Astrocyte (in vitro differentiated cells and primary cell): ENCODE data around the gene GPR179. TPM values are rescaled to one million over a fixed set of nuclear protein-coding genes. Genes with fewer than 3 reads are reported as not detected.
A peak's percentile ranks its signal among the peaks of the same experiment; 100 is the strongest.
"Not testable (repeated sequence)": the region's sequence is repeated elsewhere in the genome, so short reads cannot be mapped to it uniquely, and the experiment has no call there.

Experiments
- DNase-seq: peaks from one replicate; pipeline ENCODE4 v3.0.0-alpha.2; 2010; ENCODE audit warnings: low read depth
- FAIRE-seq: peaks from 2 replicates; lab custom pipeline; 2011; peaks lifted over from hg19 to GRCh38; lab: Jason Lieb, UNC
- H2AFZ ChIP-seq: 2 replicates; pipeline ENCODE4 v1.6.0; 2012; ENCODE audit warnings: low read depth, low read length, inconsistent platforms
- H3K27ac ChIP-seq: 2 replicates; pipeline ENCODE4 v1.5.1; 2011; ENCODE audit warnings: low read depth, low read length, inconsistent platforms
- H3K27me3 ChIP-seq: 2 replicates; pipeline ENCODE4 v1.6.0; 2011; ENCODE audit warnings: low read length, inconsistent platforms; ENCODE audit not compliant: insufficient read depth
- H3K36me3 ChIP-seq: 2 replicates; pipeline ENCODE4 v1.5.1; 2011; ENCODE audit warnings: low read length, inconsistent platforms; ENCODE audit not compliant: insufficient read depth
- H3K4me1 ChIP-seq: 2 replicates; pipeline ENCODE4 v1.5.1; 2011; ENCODE audit warnings: low read length, inconsistent platforms; ENCODE audit not compliant: insufficient read depth
- H3K4me2 ChIP-seq: 2 replicates; pipeline ENCODE4 v1.6.0; 2012; ENCODE audit warnings: low read length, inconsistent platforms
- H3K4me3 ChIP-seq: 2 replicates; pipeline ENCODE4 v1.5.1; 2011; ENCODE audit warnings: low read depth, mild to moderate bottlenecking, low read length, inconsistent platforms; ENCODE audit not compliant: insufficient read depth
- H3K79me2 ChIP-seq: 2 replicates; pipeline ENCODE4 v1.6.0; 2012; ENCODE audit warnings: mild to moderate bottlenecking, low read length, inconsistent platforms; ENCODE audit not compliant: insufficient read depth
- H3K9ac ChIP-seq: 2 replicates; pipeline ENCODE4 v1.6.0; 2012; ENCODE audit warnings: mild to moderate bottlenecking, low read length, inconsistent platforms
- H3K9me3 ChIP-seq: 2 replicates; pipeline ENCODE4 v1.5.1; 2012; ENCODE audit warnings: low read depth, mild to moderate bottlenecking, low read length, inconsistent platforms; ENCODE audit not compliant: insufficient read depth
- H4K20me1 ChIP-seq: 2 replicates; pipeline ENCODE4 v1.6.0; 2012; ENCODE audit warnings: low read length, inconsistent platforms; ENCODE audit not compliant: insufficient read depth
- H3K27ac Mint-ChIP-seq: one replicate; pipeline ENCODE4 v1.8.0; 2021; ENCODE audit warnings: mild to moderate bottlenecking, mixed read lengths; ENCODE audit not compliant: unreplicated experiment
- H3K27me3 Mint-ChIP-seq: one replicate; pipeline ENCODE4 v1.8.0; 2021; ENCODE audit warnings: low read depth, mixed read lengths; ENCODE audit not compliant: unreplicated experiment
- H3K36me3 Mint-ChIP-seq: one replicate; pipeline ENCODE4 v1.8.0; 2021; ENCODE audit warnings: low read depth, mixed read lengths; ENCODE audit not compliant: unreplicated experiment
- H3K4me1 Mint-ChIP-seq: one replicate; pipeline ENCODE4 v1.8.0; 2021; ENCODE audit warnings: low read depth, mixed read lengths; ENCODE audit not compliant: unreplicated experiment
- H3K4me3 Mint-ChIP-seq: one replicate; pipeline ENCODE4 v1.8.0; 2021; ENCODE audit warnings: mild to moderate bottlenecking, moderate library complexity, mixed read lengths; ENCODE audit not compliant: unreplicated experiment
- H3K9me3 Mint-ChIP-seq: one replicate; pipeline ENCODE4 v1.8.0; 2021; ENCODE audit warnings: mild to moderate bottlenecking, mixed read lengths; ENCODE audit not compliant: unreplicated experiment
- total RNA-seq: library from RNA; stranded (reverse); gene quantifications from 2 replicates; pipeline ENCODE4 v1.2.1, GENCODE V29; 2021

GPR179 gene
- total RNA-seq, 1 donor from 2014 or later = 0.07 TPM

DNA sequence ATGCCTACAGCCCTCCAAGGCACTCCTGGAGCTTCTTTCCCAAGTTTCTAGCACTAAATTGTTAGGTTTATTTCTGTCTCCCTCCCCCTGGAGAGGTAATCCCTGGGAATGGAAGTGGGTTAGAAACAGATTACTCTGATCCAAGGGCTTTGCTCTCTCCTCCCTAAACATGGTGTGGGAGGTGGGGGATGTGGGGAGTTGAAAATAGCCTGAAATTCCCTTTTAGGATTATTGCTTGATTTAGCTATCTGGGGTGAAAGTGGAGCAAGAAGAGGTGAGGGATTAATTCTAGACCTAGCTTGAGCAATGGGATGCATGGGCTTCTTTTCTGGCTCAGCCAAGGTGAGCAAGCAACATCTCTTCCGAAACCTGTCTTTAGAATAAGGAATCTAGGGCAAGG is 54.0 kb downstream of the GPR179 start:
- not testable (repeated sequence) for H3K9ac ChIP-seq, H3K4me2 ChIP-seq, H3K4me1 ChIP-seq, H3K27me3 Mint-ChIP-seq, H3K4me3 Mint-ChIP-seq, H3K4me3 ChIP-seq, H2AFZ ChIP-seq, H3K79me2 ChIP-seq, DNase-seq, H3K27ac Mint-ChIP-seq, H3K9me3 ChIP-seq, FAIRE-seq, H4K20me1 ChIP-seq, H3K27ac ChIP-seq, H3K27me3 ChIP-seq, H3K36me3 ChIP-seq, H3K9me3 Mint-ChIP-seq, H3K4me1 Mint-ChIP-seq, H3K36me3 Mint-ChIP-seq

DNA sequence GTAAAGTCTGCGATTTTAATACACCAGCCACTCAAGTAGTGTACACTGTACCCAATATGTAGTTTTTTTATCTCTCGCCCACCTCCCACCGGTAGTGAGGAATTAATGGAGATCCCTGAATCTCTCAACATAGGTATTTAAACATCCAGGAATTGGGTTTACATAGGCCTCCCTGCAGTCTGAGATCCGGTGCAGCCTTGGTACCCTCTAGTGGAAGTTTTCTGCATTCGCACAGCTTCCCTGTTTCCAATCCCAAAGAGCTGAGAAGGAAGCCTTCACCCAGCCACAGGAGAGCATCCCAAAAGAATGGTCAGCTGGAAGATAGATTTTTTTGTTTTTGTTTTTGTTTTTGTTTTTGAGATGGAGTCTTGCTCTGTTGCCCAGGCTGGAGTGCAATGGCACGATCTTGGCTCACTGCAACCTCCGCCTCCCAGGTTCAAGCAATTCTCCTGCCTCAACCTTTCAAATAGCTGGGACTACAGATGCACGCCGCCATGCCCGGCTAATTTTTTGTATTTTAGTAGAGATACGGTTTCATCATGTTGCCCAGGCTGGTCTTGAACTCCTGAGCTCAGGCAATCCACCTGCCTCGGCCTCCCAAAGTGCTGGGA is 55.4 kb downstream of the GPR179 start:
- not testable (repeated sequence) for H3K9ac ChIP-seq, H3K36me3 ChIP-seq, H3K27ac Mint-ChIP-seq, H3K4me1 Mint-ChIP-seq, H3K4me1 ChIP-seq, DNase-seq, H3K27me3 Mint-ChIP-seq, H3K4me3 Mint-ChIP-seq, FAIRE-seq, H3K9me3 Mint-ChIP-seq, H3K36me3 Mint-ChIP-seq, H3K27ac ChIP-seq, H3K79me2 ChIP-seq, H3K4me3 ChIP-seq, H4K20me1 ChIP-seq, H3K9me3 ChIP-seq, H3K4me2 ChIP-seq, H3K27me3 ChIP-seq, H2AFZ ChIP-seq

DNA sequence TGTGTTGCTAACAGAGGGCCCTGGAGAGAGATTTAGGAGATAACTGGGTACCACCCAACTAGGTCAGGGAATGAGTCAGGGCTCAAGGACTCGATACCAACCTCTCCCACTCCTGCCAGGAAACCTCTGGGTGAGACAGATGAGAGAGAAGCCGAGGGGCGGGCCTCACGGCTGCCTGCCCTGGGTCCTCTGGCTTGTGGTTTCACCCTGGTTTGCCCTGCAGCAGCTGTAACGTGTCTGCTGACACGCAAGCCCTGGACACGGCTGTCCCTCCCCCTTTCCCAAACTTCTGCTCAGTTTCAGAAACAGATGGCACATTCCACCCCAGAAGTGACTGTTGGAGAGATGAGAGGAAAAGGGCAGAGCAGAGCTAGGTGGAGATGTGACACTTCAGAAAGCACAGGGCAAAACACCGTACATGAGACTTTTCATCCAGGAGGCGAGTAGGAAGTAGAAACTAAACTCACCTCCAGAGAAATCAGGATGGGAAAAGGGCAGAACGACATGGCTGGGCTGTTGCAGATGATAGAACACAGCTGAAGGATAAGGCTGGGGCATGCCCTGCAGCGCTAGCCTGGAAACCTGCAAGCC is 57.2 kb downstream of the GPR179 start:
- peak; percentile 58 for DNase-seq
- H3K27ac Mint-ChIP-seq, H4K20me1 ChIP-seq, H3K4me3 Mint-ChIP-seq, FAIRE-seq, H3K4me1 ChIP-seq, H3K4me3 ChIP-seq, H3K9me3 ChIP-seq, H3K9me3 Mint-ChIP-seq, H3K27me3 ChIP-seq, H3K36me3 Mint-ChIP-seq, H3K79me2 ChIP-seq, H3K36me3 ChIP-seq, H3K4me1 Mint-ChIP-seq, H3K27me3 Mint-ChIP-seq: not testable (repeated sequence)
- Histone ChIP-seq H3K4me2 (peak overlapping the region; percentile 73), H3K9ac (peak overlapping the region; percentile 35), H3K27ac (peak overlapping the region; percentile 33), H2AFZ (peak overlapping the region; percentile 41)

DNA sequence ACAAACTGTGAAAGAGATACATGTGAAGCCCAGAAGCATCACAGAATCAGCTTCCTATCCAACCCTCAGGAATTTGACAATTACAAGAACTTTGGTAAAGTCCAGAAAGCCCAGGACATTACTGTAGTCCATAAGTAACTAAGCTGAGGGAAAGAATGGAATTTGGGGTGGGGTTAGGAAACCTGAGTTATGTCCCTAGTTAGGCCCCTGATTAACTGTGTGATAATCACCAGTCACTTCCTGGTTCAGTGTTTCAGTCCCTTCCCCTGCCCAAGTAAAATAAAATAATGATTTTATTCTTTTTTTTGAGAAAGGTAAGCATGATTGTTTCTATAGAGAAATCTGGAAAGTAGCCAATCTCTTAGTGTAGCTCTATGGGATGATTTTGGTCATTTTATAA is 57.8 kb downstream of the GPR179 start:
- H3K36me3 ChIP-seq, H3K36me3 Mint-ChIP-seq, H3K9me3 Mint-ChIP-seq, H2AFZ ChIP-seq, H3K4me1 Mint-ChIP-seq, H3K4me2 ChIP-seq, H3K27ac ChIP-seq, H3K4me3 ChIP-seq, FAIRE-seq, H3K9ac ChIP-seq, H3K27ac Mint-ChIP-seq, H3K79me2 ChIP-seq, H4K20me1 ChIP-seq, H3K27me3 ChIP-seq, H3K27me3 Mint-ChIP-seq, H3K9me3 ChIP-seq, H3K4me1 ChIP-seq, H3K4me3 Mint-ChIP-seq: not testable (repeated sequence)
- peak; percentile 23 for DNase-seq

Other genes starting within 250 kb of the GPR179 start
- not detected in 2 replicates for gene TBC1D3E, start 216.0 kb downstream of the GPR179 start, total RNA-seq
- gene TBC1D3, start 151.4 kb downstream of the GPR179 start, total RNA-seq = not detected in 2 replicates
- gene MRPL45, start 46.8 kb downstream of the GPR179 start, total RNA-seq = 30.0 and 34.3 TPM in 2 replicates
- 16.8 and 17.2 TPM in 2 replicates for gene SOCS7, start 7.9 kb upstream of the GPR179 start, total RNA-seq
- gene ARHGAP23, start 84.5 kb upstream of the GPR179 start, total RNA-seq = 88.5 and 118 TPM in 2 replicates